T-helper 17 cell (primary cell): Measurements from ENCODE around the gene CCT4. TPM values are rescaled to one million over a fixed set of nuclear protein-coding genes. Genes with fewer than 3 reads are reported as not detected.

Experiments used
- total RNA-seq, 4 donors: library from RNA in 2 of 4; stranded (reverse) in 2 of 4; gene quantifications; one replicate each; pipeline ENCODE4 v1.2.3 and lab custom pipeline; 2022 to 2026

CCT4 gene
- total RNA-seq, 2 donors from 2014 or later, result 82.7 to 96.6 TPM

Other genes with a start within 250 kb of the CCT4 start
- 1 to 10 TPM; 1.5 to 2.1 TPM for gene FAM161A, start 34.6 kb downstream of the CCT4 start, total RNA-seq
- 10 to 100 TPM; 21.5 to 23.8 TPM for gene COMMD1, start 17.0 kb upstream of the CCT4 start, total RNA-seq